Measurements from ENCODE around the gene KRTAP5-8.
"Not testable (repeated sequence)": the region's sequence is repeated elsewhere in the genome, so short reads cannot be mapped to it uniquely, and the experiment has no call there.

KRTAP5-8 gene

DNA sequence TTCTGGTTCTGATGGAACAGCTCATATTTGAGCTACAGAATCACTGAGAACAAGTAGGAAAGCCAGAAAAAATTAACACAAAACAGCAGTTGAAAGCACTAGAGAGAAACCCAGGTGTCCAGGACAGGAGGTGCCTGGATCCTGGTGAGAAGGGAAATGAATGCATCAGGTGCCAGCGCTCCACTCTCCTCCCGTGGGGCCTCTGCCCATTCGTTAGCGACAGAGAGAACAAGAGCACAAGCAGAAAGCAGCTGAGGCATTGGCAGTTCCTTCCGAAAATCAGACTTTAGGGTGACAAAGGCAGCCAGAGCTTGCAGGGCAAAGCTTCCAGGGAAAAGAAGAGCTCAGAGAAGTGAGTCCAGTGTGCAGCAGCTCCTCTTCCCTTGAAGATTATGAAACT, 30.7 kb upstream of the KRTAP5-8 start:
- TF ChIP-seq, protein P1, sequence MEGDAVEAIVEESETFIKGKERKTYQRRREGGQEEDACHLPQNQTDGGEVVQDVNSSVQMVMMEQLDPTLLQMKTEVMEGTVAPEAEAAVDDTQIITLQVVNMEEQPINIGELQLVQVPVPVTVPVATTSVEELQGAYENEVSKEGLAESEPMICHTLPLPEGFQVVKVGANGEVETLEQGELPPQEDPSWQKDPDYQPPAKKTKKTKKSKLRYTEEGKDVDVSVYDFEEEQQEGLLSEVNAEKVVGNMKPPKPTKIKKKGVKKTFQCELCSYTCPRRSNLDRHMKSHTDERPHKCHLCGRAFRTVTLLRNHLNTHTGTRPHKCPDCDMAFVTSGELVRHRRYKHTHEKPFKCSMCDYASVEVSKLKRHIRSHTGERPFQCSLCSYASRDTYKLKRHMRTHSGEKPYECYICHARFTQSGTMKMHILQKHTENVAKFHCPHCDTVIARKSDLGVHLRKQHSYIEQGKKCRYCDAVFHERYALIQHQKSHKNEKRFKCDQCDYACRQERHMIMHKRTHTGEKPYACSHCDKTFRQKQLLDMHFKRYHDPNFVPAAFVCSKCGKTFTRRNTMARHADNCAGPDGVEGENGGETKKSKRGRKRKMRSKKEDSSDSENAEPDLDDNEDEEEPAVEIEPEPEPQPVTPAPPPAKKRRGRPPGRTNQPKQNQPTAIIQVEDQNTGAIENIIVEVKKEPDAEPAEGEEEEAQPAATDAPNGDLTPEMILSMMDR (conservative IDR thresholded peaks at IDR 0.05; ENCODE audit: low read depth, low read length) = no peak
- H3K4me3 ChIP-seq (ENCODE audit: low read length) = no peak overlapping the region
- no peak for DNase-seq (ENCODE audit: low read depth)

- no peak for DNase-seq (ENCODE audit: low read depth)
- no peak overlapping the region for H3K4me3 ChIP-seq (ENCODE audit: low read length)
- TF ChIP-seq, protein P1 (conservative IDR thresholded peaks at IDR 0.05; ENCODE audit: low read depth, low read length) = no peak
These were observed 19.0 kb upstream of the KRTAP5-8 start for GRCh38 chr11:71518506-71519471.

- no peak overlapping the region for H3K4me3 ChIP-seq (ENCODE audit: low read length)
- DNase-seq (ENCODE audit: low read depth) = no peak
- TF ChIP-seq, protein P1 (conservative IDR thresholded peaks at IDR 0.05; ENCODE audit: low read depth, low read length) = no peak
These were observed 18.3 kb upstream of the KRTAP5-8 start for GRCh38 chr11:71519546-71519945.

DNA sequence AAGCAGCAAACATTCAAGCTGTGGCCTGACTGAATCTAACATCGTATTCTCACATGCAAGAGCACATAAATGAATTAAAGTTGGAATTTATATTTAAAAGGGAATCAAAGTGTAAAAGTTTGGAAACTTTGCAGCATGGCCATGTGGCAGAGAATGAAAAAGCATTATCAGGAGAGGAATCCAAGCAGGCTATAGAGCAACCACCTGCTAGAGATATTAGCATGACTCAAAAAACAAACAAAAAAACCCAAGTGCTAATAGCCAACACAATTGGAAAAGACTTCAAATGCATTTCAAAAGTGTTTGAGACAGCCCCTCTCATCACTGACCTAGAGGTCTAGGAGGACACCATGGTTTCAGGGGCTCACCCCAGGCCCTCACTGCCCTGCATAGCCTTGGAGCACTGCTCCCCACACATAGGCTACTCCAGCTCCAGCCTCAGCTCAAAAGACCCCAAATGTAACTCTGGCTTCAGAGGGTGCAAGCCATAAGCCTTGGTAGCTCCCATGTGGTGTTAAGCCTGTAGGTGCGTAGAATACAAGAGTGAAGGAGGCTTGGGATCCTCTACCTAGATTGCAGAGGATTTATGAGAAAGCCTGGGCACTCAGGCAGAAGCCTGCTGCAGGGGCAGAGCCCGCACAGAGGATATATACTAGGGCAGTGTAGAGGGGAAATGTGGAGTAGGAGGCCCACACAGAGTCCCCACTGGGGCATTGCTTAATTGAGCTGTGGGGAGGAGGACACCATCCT, 12.5 kb upstream of the KRTAP5-8 start:
- no peak for DNase-seq (ENCODE audit: low read depth)

GRCh38 chr11:71525938-71526495, 11.8 kb upstream of the KRTAP5-8 start:
- H3K4me3 ChIP-seq (ENCODE audit: low read length) = no peak overlapping the region
- TF ChIP-seq, protein P1 (conservative IDR thresholded peaks at IDR 0.05; ENCODE audit: low read depth, low read length) = no peak
- no peak for DNase-seq (ENCODE audit: low read depth)

More for the DNA sequence above, 12.5 kb upstream of the KRTAP5-8 start:
- TF ChIP-seq, protein P1 (conservative IDR thresholded peaks at IDR 0.05; ENCODE audit: low read depth, low read length) = no peak
- H3K4me3 ChIP-seq (ENCODE audit: low read length) = no peak overlapping the region

DNA sequence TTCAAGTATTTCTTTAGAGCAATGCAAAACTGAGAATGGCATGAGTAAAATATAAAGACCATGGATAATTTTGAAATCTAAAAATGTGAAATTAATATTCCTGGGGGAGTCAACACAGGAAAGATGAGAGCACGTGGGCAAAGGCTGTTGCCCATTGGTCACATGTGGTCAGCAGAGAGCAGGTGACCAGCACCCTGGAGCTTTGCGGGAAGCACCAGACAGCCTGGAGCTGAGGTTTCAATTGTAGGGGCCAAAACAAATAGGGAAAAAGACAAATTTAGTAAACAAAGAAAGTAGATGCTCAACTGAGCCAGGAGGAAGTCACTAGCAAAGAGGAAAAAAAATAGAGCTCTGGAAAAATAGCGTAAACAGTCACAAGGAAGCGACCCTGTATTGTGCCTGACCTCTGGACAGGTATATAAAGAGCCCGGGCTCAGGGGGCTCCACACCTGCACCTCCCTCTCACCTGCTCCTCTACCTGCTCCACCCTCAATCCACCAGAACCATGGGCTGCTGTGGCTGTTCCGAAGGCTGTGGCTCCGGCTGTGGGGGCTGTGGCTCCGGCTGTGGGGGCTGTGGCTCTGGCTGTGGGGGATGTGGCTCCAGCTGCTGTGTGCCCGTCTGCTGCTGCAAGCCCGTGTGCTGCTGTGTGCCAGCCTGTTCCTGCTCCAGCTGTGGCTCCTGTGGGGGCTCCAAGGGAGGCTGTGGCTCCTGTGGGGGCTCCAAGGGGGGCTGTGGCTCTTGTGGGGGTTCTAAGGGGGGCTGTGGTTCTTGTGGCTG, 10.8 kb upstream of the KRTAP5-8 start, which contains the start of gene KRTAP5-7:
KRTAP5-7 (plus strand) TSS at position 472 of the 780 bp plus-strand sequence; CDS start at position 506, 34 bp downstream.
- H3K4me3 ChIP-seq (ENCODE audit: low read length); DNase-seq (ENCODE audit: low read depth): not testable (repeated sequence)

All from retinal pigment epithelial cell (primary cell).